GM13976 (cell line): ENCODE measurements around the gene CNTNAP2.

Experiments
- DNase-seq: peaks from one replicate; pipeline ENCODE4 v3.0.0; 2012; ENCODE audit warnings: low spot score
- CTCF ChIP-seq: IDR thresholded peaks from 2 replicates; pipeline ENCODE4 v1.5.1; 2012; ENCODE audit warnings: borderline replicate concordance, mild to moderate bottlenecking; ENCODE audit not compliant: insufficient read depth; ENCODE audit errors: extremely low read depth, missing control alignments, control extremely low read depth
- in situ Hi-C: fragments of 300-500 bp; cut with MboI; formaldehyde crosslinking; loops from one replicate; pipeline ENCODE4 v1.12.0; 2022; ENCODE audit warnings: low sequenced_read_pairs, mixed read lengths, inconsistent platforms; ENCODE audit not compliant: unreplicated experiment

The CNTNAP2 gene

GRCh38 chr7:147997636-147998035, 1881.0 kb downstream of the CNTNAP2 start:
- no peak for DNase-seq
- in situ Hi-C loops = no loop called here
- no peak for TF ChIP-seq CTCF

- TF ChIP-seq CTCF = no peak
- in situ Hi-C loops = no loop called here
These were observed 1883.4 kb downstream of the CNTNAP2 start for GRCh38 chr7:147999962-148000361.

GRCh38 chr7:148011753-148012152, 1895.2 kb downstream of the CNTNAP2 start:
- in situ Hi-C loops = no loop called here
- no peak for TF ChIP-seq CTCF
- DNase-seq = no peak

More at GRCh38 chr7:147999962-148000361, 1883.4 kb downstream of the CNTNAP2 start:
- DNase-seq = no peak

GRCh38 chr7:148014001-148014400, 1897.4 kb downstream of the CNTNAP2 start:
- in situ Hi-C loops = no loop called here
- no peak for TF ChIP-seq CTCF

GRCh38 chr7:148014541-148014940, 1897.9 kb downstream of the CNTNAP2 start:
- TF ChIP-seq CTCF = no peak
- in situ Hi-C loops = no loop called here
- DNase-seq = no peak

More at GRCh38 chr7:148014001-148014400, 1897.4 kb downstream of the CNTNAP2 start:
- DNase-seq = no peak

GRCh38 chr7:148017126-148017525, 1900.5 kb downstream of the CNTNAP2 start:
- no peak for DNase-seq
- TF ChIP-seq CTCF = no peak
- in situ Hi-C loops = no loop called here

- in situ Hi-C loops = no loop called here
- DNase-seq = no peak
- no peak for TF ChIP-seq CTCF
These were observed 1904.1 kb downstream of the CNTNAP2 start for GRCh38 chr7:148020679-148021078.
